Islet precursor cell (in vitro differentiated cells): ENCODE data around the gene WDR46.

Experiments
- DNase-seq: peaks from one replicate; pipeline ENCODE4 v3.0.0-alpha.2; 2018

Gene WDR46

DNA sequence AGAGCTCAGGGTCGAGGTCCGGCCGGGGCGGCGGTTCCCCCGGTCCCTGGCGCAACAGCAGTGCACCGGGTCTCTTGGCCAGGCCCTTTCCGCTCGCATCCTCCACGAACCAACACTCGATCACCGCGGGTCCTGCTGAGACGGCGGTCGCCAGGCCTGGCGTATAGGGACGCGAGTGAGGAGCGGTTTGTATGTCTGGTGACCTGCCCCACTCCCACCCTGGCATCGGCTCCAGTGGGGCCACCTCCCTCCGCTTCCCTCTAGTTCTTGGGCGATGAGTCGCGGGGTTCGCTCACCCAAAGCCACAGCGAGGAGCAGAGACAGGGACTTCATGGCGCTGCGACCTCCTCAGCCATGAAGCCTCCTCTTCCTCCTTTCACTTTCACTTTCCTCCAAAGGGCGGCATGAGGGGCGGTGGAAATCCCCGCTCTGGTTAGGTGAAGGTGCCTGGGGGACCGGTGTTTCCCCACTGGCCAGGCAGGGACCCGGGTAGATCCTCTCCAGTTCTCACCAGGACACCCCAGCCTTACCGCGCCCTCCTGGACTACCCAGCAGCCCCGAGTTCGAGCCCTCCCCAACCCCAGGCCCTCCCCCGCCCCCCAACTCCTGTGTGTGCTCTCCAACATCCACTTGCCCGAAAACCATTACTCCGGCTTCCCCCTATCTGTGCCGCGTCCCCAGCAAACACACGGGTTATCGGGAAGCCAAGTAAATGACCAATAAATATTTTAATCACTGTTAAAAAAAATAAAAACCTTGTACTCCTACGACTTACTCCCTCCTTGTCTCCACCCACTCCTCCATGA, 24.9 kb upstream of the WDR46 start, which contains the start of gene TAPBP:
TAPBP (minus strand) TSS at position 370 of the 806 bp plus-strand sequence; CDS start at position 333, 37 bp downstream.
- peak; percentile 73 for DNase-seq

DNA sequence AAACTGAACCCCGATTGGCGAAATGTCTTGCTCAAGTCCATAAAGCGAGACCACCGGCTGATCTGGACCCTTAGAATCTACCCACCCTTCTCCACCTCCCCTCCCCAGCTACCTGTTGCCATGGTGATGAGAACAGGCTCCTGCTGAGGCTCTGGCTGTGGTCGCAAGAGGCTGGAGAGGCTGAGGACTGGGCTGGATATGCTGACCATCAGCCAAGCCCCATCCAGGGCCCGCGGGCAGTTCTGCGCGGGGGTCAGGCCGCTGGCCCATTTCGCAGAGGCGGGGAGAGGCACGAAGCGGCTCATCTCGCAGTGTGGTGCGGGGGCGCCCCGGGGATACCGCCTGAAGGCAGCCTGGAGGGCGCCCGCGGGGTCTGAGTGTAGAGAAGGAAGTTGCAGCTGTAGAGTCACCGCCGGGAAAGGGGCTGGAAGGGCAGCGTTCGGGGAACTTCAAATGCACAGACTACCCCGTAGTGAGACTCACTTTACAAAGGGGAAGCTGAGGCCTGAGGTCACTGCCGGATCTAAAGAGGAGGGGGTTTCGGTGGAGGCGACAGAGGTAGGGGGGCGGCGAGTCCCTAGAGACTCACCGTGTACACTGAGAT, 24.2 kb upstream of the WDR46 start:
- peak; percentile 81 for DNase-seq

GRCh38 chr6:33312361-33313104, 23.5 kb upstream of the WDR46 start:
- peak; percentile 90 for DNase-seq

- no peak for DNase-seq
Observed at GRCh38 chr6:33306356-33306755, 17.3 kb upstream of the WDR46 start.

GRCh38 chr6:33305052-33305451, 16.0 kb upstream of the WDR46 start:
- no peak for DNase-seq

DNA sequence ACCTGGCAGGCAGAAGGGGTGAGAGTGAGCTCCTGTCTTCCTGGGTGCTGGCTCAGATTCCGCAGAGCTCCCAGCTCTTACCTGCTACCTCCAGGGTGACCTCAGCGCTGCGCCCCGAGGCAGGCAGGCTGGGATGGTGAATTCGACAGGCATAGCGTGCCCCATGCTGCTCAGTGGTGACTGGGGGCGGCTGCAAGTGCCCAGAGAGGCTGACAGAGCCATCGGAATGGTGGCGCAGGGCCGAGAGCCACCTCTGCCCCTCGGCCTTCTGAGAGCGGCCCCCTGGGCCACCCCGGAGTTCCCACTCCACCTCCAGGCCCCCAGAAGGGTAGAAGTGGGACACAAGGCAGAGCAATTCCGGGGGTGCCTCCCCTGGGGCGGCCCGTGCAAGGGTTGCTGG, 15.2 kb upstream of the WDR46 start:
- no peak for DNase-seq

- no peak for DNase-seq
Observed at GRCh38 chr6:33301877-33302276, 12.8 kb upstream of the WDR46 start.

- peak; percentile 95 for DNase-seq
Observed at GRCh38 chr6:33299237-33299944, 10.4 kb upstream of the WDR46 start.

GRCh38 chr6:33298773-33299236, 9.8 kb upstream of the WDR46 start, which contains the start of gene RGL2:
Gene RGL2, minus strand, starts transcription at chr6:33298942. Its CDS starts 332 bp downstream, at chr6:33298610.
- peak; percentile 55 for DNase-seq

GRCh38 chr6:33297956-33298772, 9.1 kb upstream of the WDR46 start:
- peak; percentile 95 for DNase-seq

DNA sequence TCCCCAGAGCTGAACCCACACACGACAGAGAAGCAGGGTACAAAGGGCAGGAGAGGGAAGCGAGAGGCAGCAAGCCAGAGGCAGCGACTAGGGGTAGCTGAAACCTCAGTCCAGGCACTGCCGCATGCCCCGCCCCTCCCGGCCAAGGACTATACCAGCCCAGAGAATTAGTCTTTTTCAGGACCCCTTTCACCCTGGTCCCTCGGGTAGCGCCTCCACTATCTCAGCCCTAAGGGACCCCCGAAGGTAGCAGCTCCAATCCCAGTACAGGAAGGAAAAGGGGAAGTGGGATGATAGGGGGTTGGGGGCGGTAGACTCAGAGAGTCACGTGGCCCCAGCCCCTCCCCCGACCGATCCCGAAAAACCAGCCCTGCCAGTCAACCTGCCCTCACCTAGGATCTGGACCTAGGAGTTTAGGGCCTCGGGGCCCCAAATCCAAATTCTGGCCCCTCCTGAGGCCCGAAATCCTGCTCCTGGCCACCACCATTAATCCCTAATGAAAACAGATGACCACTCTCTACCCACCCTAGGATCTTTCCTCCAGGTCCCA, 8.4 kb upstream of the WDR46 start:
- peak; percentile 87 for DNase-seq

DNA sequence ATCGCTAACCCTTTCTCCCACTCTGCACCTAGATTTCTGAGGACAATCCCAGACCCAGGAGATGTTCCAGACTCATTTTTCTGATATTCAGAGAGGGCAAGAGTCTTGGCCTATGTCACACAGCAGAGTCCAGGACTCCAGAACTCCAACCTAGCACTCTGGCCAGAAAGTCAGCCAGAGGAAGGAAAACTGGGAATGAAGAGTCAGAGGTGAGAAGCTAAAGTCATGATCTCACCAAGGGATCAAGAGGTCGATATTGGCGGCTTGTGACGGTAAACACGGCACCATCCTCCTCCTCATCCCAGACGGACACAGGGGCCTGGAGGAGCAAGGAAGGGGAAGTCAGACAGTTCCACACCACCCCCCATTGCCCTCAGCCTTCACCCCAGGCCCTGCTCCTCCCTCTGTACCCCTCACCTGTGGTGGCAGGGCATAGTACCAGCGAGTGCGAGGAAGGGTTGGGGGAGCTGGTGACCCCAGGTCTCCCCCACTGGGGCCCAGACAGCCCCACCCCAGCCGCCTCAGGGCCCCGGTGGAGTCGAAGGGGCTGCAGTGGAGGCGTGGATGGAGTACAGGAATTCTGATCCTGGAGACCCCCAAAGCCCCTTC, 7.9 kb upstream of the WDR46 start:
- DNase-seq = no peak

DNA sequence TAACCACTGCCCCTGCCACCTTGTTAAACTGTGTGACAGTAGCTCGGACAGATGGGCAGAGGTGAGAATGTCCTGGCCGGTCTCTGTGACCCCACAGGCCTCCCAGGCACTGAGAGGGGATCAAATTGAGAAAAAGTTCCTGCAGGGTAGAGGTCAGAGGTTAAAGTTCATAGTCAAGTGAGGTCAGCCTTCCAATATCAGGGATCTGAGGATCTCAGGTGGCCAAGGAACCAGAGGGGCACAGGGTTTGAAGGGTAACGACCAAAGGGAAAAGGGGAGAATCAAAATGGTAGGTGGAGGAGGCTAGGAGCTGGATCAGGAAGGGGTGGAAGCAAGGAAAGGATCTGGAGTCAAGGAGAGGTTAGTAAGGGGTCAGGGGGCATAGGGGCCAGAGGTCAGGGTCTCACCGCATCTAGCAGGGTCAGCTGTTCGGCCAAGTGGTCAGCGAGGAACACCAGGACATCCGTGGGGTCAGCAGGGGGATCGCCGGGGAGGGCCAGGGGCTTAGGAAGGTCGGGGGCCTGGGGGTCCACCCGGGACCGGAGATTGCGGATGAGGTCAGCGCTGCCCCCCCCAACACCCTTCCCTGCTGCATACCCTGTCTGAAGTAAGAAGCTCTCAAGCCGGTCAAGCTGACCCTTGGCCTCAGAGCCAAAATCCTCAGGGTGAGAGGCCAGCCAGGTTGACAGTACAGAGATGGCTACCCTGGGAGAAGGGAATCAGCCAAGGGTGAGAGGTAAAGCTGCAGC, 6.8 kb upstream of the WDR46 start:
- no peak for DNase-seq

GRCh38 chr6:33294086-33294823, 5.2 kb upstream of the WDR46 start:
- DNase-seq = no peak

GRCh38 chr6:33292996-33293682, 4.1 kb upstream of the WDR46 start:
- DNase-seq = no peak

DNA sequence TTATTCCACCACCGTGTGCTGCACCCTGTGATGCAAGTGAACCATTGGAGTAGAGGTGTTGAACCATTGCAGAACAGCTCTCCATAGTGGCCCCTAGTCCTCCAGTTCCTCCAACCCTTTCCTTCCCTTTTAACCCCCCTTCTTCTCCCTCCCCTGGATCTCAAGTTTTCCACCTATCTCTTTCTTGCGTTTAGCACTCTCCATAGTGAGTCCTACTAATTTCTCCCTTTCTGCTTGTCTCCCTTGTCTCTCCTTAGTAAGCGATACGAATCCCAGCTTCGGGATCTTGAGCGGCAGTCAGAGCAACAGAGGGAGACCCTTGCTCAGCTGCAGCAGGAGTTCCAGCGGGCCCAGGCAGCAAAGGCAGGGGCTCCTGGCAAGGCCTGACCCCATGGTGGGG, 1.4 kb upstream of the WDR46 start:
- no peak for DNase-seq

GRCh38 chr6:33289784-33290315, 811 bp upstream of the WDR46 start:
- DNase-seq = no peak

GRCh38 chr6:33288141-33288920, 708 bp downstream of the WDR46 start:
- DNase-seq = no peak
